Right lung (tissue), 5 donors: ENCODE data around the gene INAFM2. TPM values are rescaled to one million over a fixed set of nuclear protein-coding genes. Genes with fewer than 3 reads are reported as not detected.

Experiments used
- DNase-seq, 2 donors: peaks; one replicate each; pipeline ENCODE4 v3.0.0-alpha.2; 2013
- polyA plus RNA-seq, 5 donors: library from polyadenylated mRNA; unstranded; fragments of 120-200 nt; gene quantifications; one replicate each; pipeline versions ENCODE4 v1.2.1 to v1.2.3, GENCODE V29; 2013; ENCODE audit warnings: inconsistent platforms in 1 of 5, low replicate concordance in 1 of 5; ENCODE audit not compliant: insufficient read length in 5 of 5, insufficient read depth in 1 of 5

Gene INAFM2
- polyA plus RNA-seq, 5 donors, result 20.8 to 26.1 (median 22.0) TPM

GRCh38 chr15:40325700-40326099 is 2.2 kb downstream of the INAFM2 start:
- DNase-seq, result no peak

DNA sequence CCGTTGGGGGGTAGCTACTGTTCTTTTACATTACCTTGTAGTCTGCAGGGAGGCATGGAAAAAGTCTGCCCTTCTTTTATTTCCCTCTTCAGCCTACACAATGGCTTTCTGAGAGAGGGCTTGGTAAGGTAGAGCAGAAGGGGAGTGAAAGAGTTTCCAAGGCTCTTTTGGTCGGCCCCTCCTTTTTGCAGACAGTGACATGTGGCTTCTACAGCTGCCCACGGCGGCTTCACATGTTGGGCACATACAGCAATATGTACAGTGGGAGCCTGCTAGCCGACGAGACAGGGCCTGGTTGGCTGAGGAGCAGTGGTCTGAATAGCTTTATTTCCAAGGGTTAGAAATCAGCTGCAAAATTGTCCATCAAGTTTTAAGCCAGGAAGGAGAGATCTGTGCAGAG is 4.0 kb downstream of the INAFM2 start:
- no peak for DNase-seq

DNA sequence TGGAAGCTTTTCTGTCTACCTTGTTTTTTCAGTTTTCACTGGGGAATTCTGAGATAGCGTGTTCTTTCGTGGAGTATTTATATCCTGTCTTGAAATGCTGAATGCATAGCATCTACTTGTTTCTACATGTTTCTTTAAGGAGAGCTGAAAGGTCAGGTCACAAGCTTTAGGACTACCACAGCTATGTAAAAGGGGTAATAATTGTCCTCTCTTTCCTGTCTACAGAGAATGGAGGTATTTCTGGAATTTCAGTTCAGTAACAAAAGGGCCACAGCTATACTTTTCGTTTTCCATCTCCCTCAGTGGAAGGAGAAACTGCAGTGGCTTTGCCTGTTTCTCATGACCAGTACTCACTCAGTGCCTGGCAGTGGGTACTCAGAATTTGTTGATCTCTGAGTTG is 4.7 kb downstream of the INAFM2 start:
- no peak for DNase-seq

GRCh38 chr15:40328751-40329150 is 5.3 kb downstream of the INAFM2 start:
- DNase-seq, result no peak

GRCh38 chr15:40329804-40330203 is 6.3 kb downstream of the INAFM2 start:
- DNase-seq, result no peak

DNA sequence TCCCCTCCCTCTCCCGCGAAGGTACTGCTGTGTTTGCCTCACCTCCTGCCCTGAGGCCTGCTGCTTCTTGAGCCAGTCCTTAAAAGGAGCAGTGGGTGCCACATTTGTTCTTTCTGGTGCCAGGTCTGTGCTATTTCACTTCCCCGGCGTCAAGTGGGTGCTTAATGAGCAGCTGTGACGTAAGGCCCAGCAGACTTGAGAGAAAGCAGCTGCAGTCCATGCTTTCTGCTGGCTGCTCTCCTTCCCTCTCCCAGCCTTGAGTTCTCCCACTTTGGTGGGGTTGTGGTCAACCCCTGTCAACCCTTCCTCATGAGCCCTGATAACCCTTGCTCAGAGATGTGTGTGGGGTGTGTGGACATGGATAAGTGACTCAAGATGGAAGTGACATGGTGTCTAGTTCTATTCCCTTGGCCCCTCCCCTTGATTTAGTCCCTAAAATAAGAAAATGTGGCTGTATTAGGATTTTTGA is 6.9 kb downstream of the INAFM2 start:
- peak; percentile 83 to 84 for DNase-seq

GRCh38 chr15:40331026-40331425 is 7.5 kb downstream of the INAFM2 start:
- DNase-seq, result no peak

- no peak for DNase-seq
Observed at GRCh38 chr15:40331637-40332036, 8.1 kb downstream of the INAFM2 start.

DNA sequence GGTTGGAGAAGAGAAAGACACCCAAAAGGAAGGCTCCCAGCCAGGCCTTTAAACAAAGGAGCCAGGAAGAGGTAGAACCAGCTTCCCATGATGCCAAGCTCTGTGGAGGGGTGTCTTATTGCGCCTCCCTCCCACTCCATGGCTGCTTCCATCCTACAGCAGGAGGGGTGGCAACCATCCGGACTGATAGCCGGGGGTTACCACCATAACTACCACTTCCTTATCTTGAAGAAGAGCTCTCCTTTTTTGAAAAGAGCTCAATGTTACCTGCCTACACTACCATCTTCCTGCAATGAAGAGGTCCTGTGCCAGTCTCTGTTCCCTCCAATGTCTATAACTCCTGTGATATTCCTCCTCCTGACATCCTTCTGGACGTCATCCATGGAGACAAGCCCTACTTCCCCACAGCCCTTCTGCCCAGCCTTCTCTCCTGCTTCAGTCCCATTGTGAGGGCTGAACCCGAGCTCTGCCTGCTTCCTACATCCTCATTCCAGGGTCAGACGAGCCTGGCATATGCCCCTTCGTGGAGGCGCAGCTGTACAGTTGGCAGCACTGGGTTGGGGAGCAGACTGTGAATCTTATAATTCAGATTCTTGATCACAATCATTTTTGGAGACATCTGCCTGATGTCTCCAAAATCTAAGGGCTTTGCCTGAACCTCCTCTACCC is 8.8 kb downstream of the INAFM2 start:
- no peak for DNase-seq

GRCh38 chr15:40333922-40334492 is 10.5 kb downstream of the INAFM2 start:
- DNase-seq, result no peak

GRCh38 chr15:40334541-40334940 is 11.0 kb downstream of the INAFM2 start:
- DNase-seq, result no peak

- no peak for DNase-seq
Observed at GRCh38 chr15:40334941-40335795, 11.7 kb downstream of the INAFM2 start.

DNA sequence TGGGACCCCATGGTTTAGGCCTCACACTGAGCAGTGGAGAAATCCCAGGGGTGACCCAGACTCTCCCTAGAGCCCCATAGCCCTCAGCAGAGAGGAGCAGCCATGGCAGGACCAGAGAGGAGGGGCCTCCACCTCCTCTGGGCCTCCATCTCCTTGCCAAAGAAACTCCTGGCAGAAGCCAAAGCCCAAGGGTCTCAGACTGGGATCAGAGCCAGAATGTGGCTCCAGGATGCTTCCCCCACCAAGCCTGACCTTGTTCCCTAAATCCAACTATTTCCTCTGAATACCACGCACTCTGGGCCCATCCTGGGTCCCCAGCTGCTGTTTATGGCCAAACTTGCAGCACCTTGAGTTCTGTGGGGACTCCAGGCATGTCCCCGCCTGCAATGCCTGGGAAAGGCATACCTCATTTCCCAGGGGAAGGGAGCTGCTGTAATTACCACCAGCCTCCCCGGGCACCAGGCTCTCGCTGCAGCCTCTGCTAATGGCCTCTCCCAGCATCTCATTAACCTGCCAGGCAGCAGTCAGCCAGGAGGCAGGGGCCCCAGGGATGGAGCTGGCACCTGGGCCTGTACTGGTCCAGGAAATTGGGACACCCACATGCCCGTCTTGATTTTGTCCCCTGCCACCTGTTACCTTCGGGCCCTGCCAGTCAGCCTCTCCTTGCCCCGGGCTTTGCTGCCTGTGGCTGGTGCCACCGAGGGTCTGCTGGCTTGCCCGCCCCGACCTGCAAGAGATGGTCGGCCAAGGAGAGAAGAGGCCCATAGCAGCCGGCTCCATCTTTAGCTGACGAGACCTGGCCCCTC is 12.6 kb downstream of the INAFM2 start:
- DNase-seq, result no peak

DNA sequence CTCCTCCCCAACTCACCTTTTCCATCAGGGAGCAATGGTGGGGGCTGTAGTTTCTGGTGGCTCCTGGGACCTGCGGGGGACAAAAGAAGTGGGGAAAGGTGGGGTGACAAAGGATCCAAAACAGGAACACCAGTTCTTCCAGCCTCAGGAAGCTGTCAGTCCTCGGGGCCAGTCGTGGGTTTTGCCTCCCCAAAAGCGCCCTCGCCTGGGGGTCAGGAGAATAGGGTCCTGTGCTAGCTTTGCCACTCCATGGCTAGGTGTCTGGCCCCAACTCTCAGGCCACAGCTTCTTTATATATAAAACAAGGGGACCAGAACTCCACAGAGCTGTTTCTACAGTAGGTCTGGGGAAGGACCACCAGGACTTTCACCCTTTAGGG is 13.2 kb downstream of the INAFM2 start:
- DNase-seq, result no peak

DNA sequence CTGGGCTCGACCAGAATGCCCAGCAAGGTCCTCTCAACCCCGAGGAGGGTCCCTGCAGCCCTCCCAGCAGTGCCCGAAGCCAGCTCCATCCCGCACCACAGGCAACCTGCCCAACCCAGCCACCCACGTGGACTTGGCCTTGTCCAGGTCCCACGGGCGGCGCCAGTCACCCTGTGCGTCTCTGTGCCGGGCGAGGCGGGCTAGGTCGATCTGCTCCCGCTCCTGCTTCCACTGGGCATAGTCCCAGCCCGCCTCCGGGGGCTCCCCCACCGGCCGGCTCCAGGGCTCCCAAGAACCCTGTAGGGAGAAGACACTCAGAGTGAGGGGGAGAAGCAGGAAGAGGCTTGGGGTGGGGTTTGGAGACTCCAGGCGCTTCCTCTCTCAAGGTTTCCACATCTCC is 14.1 kb downstream of the INAFM2 start:
- no peak for DNase-seq

- DNase-seq, result no peak
Observed at GRCh38 chr15:40338041-40338657, 14.7 kb downstream of the INAFM2 start.

DNA sequence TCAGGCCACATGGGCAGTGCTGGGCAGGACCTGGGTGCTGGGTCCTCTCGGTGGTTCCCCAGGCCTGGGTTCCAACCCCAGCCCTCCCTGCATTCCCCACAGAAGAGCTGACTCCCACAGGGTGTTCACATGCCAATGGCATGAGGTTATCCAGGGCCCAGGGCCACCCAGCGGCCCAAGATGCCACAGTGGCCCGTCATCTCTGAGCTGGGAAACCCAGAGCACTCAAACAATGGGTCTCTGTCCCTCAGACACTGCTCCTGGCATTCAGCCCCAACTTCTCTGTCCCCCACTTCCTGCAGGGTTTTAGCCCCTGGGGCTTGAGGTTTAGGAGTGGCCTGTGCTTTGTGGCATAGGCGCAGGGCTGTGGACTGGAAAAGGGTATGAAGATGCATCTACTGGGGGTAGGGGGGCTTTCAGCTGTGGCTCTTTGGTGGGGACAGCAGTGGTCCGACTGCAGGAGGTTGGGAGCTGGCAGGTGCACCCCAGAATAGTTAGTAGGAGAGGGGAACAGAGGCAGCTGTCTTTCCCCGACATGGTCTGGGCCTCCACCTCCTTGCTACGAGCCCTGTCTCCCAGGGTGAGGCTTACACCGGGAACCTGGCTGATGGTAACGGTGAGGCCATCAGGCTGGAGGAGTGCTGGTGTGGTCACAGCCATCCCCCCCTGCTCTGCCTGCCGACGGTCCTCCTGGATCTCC is 15.6 kb downstream of the INAFM2 start:
- DNase-seq, result no peak

DNA sequence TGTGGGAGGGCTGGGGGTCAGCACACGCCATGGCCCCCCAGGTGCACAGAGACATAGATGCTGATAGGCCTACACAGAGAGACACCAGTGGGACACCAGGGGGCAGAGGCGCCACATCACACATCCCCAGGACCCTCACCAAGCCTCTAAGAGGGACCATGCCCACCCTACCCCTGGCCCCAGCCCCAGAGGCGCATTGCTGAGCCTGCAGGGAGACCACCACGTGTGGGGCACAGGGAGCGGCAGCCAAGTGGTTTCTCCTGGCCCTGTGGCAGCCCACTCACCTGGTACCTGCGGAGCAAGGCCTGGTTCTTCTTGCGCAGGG is 16.1 kb downstream of the INAFM2 start:
- DNase-seq, result no peak

DNA sequence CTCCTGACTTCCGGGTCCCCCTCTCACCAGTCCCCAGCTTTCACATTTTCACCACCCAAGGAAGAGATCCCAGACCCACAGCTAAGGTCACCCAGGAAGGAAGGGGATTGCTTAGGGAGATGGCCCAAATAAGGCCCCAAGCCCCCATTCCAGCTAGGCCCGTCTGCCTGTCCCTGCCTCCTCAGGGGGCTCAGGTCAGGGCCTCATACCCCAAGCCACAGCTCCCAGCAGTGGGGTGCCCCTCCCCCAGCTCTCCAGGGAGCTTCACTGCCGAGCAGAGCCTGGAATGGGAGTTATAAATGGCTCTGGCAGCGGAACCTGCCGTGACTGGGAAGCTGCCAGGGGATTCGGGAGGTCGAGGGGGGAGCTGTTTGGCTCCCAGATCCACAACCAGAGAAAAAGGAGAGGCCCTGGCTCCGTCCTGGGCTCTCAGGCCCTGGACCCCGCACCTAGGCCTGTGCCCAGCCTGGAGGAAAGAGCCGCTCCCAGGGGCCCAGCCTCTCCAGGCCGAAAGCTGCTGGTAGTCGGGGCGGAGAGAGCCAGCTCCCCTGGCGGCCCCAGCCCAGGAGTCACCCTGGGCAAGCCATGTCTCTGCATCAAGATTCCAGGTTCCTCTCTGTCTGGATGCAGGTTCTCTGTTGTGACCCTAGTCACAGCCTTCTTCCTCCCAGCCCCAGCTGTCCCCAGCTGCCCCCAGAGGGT is 16.7 kb downstream of the INAFM2 start:
- peak; percentile 62 to 71 for DNase-seq

- peak; percentile 87 to 89 for DNase-seq
Observed at GRCh38 chr15:40340740-40341400, 17.4 kb downstream of the INAFM2 start, which contains the start of gene CCDC9B. Gene CCDC9B (minus strand): TSS chr15:40340939. CDS start chr15:40340819, 120 bp downstream.
